Prostate gland (tissue), 2 donors: ENCODE data around the gene RBM41. TPM values are rescaled to one million over a fixed set of nuclear protein-coding genes. Genes with fewer than 3 reads are reported as not detected.

Experiments
- DNase-seq: peaks from one replicate; pipeline ENCODE4 v3.0.0-alpha.2; 2019; ENCODE audit warnings: low spot score
- H3K27ac ChIP-seq, 2 donors: fragments of 200-600 bp; sonication (generic); 2 replicates each; pipeline ENCODE4 v1.5.1; 2017 to 2019
- H3K27me3 ChIP-seq: fragments of 200-600 bp; sonication (generic); replicated peaks from 2 replicates; pipeline ENCODE4 v1.5.1; 2019; ENCODE audit not compliant: insufficient read depth
- H3K36me3 ChIP-seq, 2 donors: fragments of 200-600 bp; sonication (generic); 1 replicate in 1 of 2; 2 replicates in 1 of 2; pipeline versions ENCODE4 v1.5.1 to v1.8.1; 2017 to 2019
- H3K4me1 ChIP-seq: fragments of 200-600 bp; sonication (generic); replicated peaks from 2 replicates; pipeline ENCODE4 v1.5.1; 2019
- H3K4me3 ChIP-seq, 2 donors: fragments of 200-600 bp; sonication (generic); 2 replicates each; pipeline ENCODE4 v1.5.1; 2017 to 2019
- H3K9me3 ChIP-seq: fragments of 200-600 bp; sonication (generic); 2 replicates; pipeline ENCODE4 v1.5.1; 2017
- POLR2A ChIP-seq: fragments of 450-650 bp; IDR thresholded peaks from one replicate; pipeline ENCODE4 v1.6.1; 2016; ENCODE audit warnings: antibody characterized with exemption, mild to moderate bottlenecking
- POLR2AphosphoS5 ChIP-seq: sonication (generic); formaldehyde crosslinking; IDR thresholded peaks from one replicate; pipeline ENCODE4 v1.6.1; 2017; ENCODE audit warnings: antibody characterized with exemption
- WGBS: methylation state at CpG from one replicate; pipeline ENCODE4 v1.1.5; 2018; 5-methylcytosine and 5-hydroxymethylcytosine counted together
- intact Hi-C: fragments of 100-400 bp; cut with DNase I; formaldehyde crosslinking; loops from one replicate; pipeline ENCODE4 v1.14.2; 2022
- total RNA-seq, 2 donors: library from RNA; depleted of rRNA; stranded (reverse); fragments of >200 nt; gene quantifications; one replicate each; pipeline ENCODE4 v1.1.0, GENCODE V29; 2016
- TF ChIP-seq, protein P1 (sequence below), 4 experiments: fragments of 200-600 bp in 2 of 4; fragments of 450-650 bp in 2 of 4; sonication (generic) in 2 of 4; IDR thresholded peaks; 1 replicate in 3 of 4; 2 replicates in 1 of 4; pipeline ENCODE4 v1.5.1; 2016 to 2019; ENCODE audit warnings: antibody characterized with exemption in 4 of 4, mild to moderate bottlenecking in 2 of 4, moderate library complexity in 2 of 4

The RBM41 gene
- total RNA-seq, 2 donors from 2014 or later, result 11.4 to 18.8 TPM

DNA sequence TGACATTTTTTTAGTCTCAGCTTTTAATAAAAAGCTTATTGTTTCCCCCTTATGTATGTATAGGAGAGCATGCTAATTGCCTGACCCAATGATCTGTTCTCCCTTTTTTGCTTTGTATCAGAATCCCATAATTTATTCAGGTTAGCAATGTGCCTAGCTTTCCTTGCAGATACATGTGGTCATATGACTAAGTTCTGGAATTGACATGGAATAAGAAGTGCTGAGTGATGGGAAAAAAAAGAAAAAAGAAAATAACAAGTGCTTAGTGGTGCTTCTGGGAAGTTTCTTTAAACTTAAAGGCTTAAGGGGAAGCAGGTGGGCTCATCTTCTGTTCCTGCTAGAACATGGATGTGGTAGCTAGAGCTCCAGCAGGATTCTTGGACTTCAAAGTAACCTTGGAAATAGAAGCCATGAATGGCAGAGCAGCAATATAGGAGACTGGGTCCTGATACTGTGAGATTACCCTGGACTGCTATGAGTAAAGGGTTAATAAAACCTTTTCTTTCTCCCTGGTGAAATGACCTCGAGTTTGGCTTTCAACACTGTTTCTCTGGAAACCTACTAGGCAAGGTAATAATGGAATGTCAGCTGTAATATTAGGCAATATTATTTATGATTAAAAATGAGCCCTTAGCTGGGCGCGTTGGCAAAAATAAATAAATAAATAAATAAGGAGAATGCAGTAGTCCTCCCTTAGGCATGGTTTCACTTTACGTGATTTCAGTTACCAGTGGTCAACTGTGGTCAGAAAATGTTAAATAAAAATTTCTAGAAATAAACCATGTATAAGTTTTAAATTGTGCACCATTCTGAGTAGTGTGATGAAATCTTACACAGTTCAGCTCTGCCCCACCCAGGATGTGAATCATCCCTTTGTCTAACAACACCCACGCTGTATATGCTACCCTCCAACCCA is 16.7 kb upstream of the RBM41 start:
- intact Hi-C loops, result no loop called here

DNA sequence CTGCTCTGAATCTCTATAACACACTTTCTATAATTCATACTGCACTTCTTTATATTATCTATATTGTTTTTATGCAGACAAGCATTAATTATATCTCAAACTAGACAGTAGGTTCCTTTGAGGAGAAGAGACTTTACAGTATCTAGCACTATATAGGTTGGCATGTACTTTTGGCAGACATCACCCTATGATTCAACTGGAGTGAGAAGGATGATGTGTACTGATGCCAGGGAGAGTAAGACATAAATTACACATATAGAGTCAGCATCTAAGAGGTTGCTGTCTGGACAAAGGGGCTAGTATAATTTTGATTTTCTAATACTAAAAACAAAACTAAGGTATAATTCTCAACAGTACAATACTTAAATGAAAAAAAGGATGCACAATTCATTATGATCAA is 5.1 kb upstream of the RBM41 start:
- Histone ChIP-seq H3K27ac (no peak overlapping the region), H3K4me3 (no peak overlapping the region), H3K4me1 (no peaks in the 10 kb centered on the region), H3K36me3 (no peaks in the 10 kb centered on the region), H3K9me3 (no peaks in the 10 kb centered on the region), H3K27me3 (no peaks in the 10 kb centered on the region)
- TF ChIP-seq, protein P1, sequence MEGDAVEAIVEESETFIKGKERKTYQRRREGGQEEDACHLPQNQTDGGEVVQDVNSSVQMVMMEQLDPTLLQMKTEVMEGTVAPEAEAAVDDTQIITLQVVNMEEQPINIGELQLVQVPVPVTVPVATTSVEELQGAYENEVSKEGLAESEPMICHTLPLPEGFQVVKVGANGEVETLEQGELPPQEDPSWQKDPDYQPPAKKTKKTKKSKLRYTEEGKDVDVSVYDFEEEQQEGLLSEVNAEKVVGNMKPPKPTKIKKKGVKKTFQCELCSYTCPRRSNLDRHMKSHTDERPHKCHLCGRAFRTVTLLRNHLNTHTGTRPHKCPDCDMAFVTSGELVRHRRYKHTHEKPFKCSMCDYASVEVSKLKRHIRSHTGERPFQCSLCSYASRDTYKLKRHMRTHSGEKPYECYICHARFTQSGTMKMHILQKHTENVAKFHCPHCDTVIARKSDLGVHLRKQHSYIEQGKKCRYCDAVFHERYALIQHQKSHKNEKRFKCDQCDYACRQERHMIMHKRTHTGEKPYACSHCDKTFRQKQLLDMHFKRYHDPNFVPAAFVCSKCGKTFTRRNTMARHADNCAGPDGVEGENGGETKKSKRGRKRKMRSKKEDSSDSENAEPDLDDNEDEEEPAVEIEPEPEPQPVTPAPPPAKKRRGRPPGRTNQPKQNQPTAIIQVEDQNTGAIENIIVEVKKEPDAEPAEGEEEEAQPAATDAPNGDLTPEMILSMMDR (IDR thresholded peaks at IDR 0.05), result no peak
- TF ChIP-seq POLR2AphosphoS5, result no peak
- TF ChIP-seq POLR2A, result no peak
- intact Hi-C loops, result no loop called here
- DNase-seq, result no peak

More for the DNA sequence above, 16.7 kb upstream of the RBM41 start:
- DNase-seq, result no peak
- TF ChIP-seq POLR2A (no peak), POLR2AphosphoS5 (no peak)
- TF ChIP-seq, protein P1 (IDR thresholded peaks at IDR 0.05), result no peak
- Histone ChIP-seq H3K36me3 (no peaks in the 10 kb centered on the region), H3K9me3 (no peaks in the 10 kb centered on the region), H3K4me1 (no peaks in the 10 kb centered on the region), H3K27me3 (no peaks in the 10 kb centered on the region), H3K4me3 (no peak overlapping the region), H3K27ac (no peak overlapping the region)
- WGBS, result 78% methylated on average over 5 of the region's 5 CpGs

DNA sequence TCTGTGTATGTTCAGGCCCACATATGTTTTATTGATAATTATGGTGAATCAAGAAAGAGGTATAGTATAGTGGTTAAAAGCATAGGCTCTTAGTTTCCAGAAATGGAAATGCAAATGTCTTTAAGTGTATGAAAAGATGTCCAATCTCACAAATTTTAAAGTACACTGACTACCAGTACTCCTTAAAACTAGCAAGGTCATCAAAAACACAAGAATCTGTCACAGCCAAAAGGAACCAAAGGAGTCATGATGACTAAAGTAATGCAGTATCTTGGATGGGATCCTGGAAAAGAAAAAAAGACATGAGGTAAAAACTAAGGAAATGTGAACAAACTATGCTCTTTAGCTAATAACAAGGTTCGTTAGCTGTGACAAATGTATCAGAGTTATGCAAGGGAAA is 661 bp upstream of the RBM41 start:
- TF ChIP-seq POLR2A (no peak), POLR2AphosphoS5 (no peak)
- TF ChIP-seq, protein P1 (IDR thresholded peaks at IDR 0.05), result no peak
- Histone ChIP-seq H3K9me3 (no peaks in the 10 kb centered on the region), H3K4me1 (no peaks in the 10 kb centered on the region), H3K36me3 (no peaks in the 10 kb centered on the region), H3K27me3 (no peaks in the 10 kb centered on the region), H3K4me3 (no peak overlapping the region), H3K27ac (no peak overlapping the region)
- intact Hi-C loops, result no loop called here
- WGBS, result 100% methylated on average over 1 of the region's 1 CpG
- DNase-seq, result no peak

DNA sequence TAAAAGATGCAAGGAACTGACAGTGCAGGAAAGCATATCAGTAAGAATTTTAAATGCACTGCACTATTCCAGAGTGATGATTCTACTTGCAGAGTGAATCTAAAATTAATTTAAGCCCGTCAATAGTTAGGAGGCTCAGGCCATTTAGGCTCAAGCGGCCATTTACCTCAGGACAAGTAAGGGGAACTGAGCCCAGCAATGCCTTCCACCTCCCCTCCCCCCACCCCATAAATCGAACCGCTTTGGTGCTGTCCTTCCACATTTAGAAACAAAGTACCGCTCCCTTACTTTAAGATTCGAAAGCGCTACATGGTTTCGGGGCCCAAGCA is 665 bp downstream of the RBM41 start:
- 0% methylated on average over 7 of the region's 8 CpGs for WGBS
- Histone ChIP-seq H3K27ac (peak overlapping the region; percentile 55 to 72), H3K4me1 (no peaks in the 10 kb centered on the region), H3K4me3 (peak overlapping the region; percentile 43 to 49), H3K27me3 (no peaks in the 10 kb centered on the region), H3K9me3 (no peaks in the 10 kb centered on the region), H3K36me3 (no peaks in the 10 kb centered on the region)
- intact Hi-C loops, result no loop called here
- no peak for DNase-seq
- TF ChIP-seq, protein P1 (IDR thresholded peaks at IDR 0.05), result no peak
- TF ChIP-seq POLR2A (no peak), POLR2AphosphoS5 (no peak)

DNA sequence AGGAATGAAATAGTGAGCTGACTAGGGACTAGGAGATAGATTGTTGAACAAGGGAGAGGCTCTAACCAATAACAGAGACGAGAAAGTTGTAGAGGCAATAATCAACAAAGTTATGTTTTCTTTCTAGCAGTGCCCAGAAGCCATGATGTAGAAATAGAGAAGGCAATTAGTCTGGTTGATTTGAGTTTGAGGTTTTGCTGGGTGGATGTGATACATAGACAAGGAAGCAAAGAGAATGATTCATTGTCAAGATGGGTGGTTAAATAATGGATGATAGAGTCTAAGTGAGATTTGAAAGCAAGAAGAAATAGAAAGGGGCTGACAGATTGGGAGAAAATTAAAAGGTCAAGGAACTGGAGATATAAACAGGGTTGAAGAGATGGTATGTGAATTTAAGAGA is 11.2 kb downstream of the RBM41 start:
- Histone ChIP-seq H3K27me3 (no peaks in the 10 kb centered on the region), H3K4me1 (no peaks in the 10 kb centered on the region), H3K27ac (no peak overlapping the region), H3K9me3 (no peaks in the 10 kb centered on the region), H3K4me3 (no peak overlapping the region), H3K36me3 (no peaks in the 10 kb centered on the region)
- no peak for DNase-seq
- 100% methylated on average over 1 of the region's 1 CpG for WGBS
- intact Hi-C loops, result no loop called here
- TF ChIP-seq, protein P1 (IDR thresholded peaks at IDR 0.05), result no peak
- no peak for TF ChIP-seq POLR2AphosphoS5
- TF ChIP-seq POLR2A, result no peak
